OCI-LY3 (cell line): Measurements from ENCODE around the gene HSPA2.

Source experiments
- EZH2phosphoT487 ChIP-seq: fragments of 200-600 bp; shearing (Covaris generic); IDR thresholded peaks from 2 replicates; pipeline ENCODE4 v1.6.1; 2018; ENCODE audit warnings: antibody characterized with exemption, mixed run types, low read depth
- TF ChIP-seq, protein P1 (sequence below): fragments of 200-600, 300-600 bp; sonication (generic); IDR thresholded peaks from 2 replicates; pipeline ENCODE4 v1.5.1; 2014; ENCODE audit warnings: antibody characterized with exemption, low read length, low read depth

GRCh38 chr14:64572386-64573104 is 32.0 kb downstream of the HSPA2 start:
- TF ChIP-seq, protein P1, sequence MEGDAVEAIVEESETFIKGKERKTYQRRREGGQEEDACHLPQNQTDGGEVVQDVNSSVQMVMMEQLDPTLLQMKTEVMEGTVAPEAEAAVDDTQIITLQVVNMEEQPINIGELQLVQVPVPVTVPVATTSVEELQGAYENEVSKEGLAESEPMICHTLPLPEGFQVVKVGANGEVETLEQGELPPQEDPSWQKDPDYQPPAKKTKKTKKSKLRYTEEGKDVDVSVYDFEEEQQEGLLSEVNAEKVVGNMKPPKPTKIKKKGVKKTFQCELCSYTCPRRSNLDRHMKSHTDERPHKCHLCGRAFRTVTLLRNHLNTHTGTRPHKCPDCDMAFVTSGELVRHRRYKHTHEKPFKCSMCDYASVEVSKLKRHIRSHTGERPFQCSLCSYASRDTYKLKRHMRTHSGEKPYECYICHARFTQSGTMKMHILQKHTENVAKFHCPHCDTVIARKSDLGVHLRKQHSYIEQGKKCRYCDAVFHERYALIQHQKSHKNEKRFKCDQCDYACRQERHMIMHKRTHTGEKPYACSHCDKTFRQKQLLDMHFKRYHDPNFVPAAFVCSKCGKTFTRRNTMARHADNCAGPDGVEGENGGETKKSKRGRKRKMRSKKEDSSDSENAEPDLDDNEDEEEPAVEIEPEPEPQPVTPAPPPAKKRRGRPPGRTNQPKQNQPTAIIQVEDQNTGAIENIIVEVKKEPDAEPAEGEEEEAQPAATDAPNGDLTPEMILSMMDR = no peak
- no peak for TF ChIP-seq EZH2phosphoT487
